ENCODE results near the gene JMJD1C.

JMJD1C gene

GRCh38 chr10:63206997-63207811 is 258.6 kb downstream of the JMJD1C start:
- no peak for DNase-seq

DNA sequence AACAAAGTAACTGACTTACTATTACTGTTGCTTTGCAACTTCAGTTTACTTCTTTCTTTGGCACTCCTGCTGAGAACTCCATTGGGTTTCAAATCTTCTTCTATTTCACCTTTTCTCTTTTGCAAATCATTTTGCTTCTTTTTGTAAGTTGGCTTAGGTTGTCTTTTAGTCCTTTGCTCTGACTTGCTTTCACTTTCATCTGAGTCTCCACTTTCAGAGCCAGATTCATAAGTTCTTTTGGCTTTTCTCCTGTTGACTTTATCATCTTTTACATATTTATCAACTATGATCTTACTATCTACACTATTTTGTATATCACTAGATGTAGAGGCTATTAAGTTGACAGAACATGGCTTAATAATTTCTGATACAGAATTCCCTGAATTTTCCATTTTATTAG is 259.2 kb downstream of the JMJD1C start:
- no peak for DNase-seq

DNA sequence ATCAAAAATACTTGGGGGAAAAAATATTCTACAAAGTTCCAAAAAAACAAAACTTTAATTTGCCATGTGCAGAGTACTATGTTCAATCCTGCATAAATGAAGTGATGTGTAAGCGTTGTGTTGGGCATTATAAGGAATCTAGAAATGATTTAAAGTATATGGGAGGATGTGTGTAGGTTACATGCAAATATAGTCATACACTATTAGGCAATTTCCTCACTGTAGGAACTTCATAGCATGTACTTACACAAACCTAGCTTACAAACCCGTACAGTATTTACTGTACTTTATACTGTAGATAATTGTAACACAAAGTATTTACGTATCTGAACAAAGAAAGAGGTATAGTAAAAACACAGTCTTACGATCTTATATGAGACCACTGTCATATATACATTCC is 260.4 kb downstream of the JMJD1C start:
- DNase-seq = no peak

DNA sequence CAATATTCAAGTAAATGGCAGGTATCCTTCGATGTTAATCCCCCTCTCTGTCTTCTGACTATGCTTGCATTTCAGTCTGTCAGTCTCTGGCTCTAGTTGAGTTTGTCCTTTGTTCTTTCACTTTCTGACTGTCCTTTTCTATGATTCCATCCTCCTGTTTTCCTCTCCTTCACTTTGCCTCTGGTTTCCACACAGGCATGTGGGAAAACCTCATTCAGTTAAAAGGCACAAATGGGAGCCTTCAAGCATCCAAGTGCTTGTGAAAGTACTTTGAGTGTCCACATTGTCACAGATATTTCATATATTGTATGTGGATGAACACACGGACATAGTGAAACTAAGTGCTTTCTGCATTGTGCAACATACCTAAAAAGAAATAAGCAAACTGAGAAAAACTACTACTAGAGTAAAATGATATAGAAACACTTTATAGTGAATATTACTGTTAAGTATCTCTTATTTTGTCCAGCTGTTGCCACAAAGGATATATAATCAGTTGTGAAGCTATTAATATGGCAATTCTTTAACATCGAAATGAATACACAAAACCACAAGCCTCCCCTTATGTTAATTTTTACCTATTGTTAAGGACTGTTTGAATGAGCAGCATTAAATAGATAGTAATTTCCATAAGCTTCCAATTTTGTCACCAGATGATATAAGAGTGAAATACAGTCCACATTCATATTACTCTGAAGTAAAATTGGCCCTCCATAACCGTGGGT is 260.9 kb downstream of the JMJD1C start:
- no peak for DNase-seq

DNA sequence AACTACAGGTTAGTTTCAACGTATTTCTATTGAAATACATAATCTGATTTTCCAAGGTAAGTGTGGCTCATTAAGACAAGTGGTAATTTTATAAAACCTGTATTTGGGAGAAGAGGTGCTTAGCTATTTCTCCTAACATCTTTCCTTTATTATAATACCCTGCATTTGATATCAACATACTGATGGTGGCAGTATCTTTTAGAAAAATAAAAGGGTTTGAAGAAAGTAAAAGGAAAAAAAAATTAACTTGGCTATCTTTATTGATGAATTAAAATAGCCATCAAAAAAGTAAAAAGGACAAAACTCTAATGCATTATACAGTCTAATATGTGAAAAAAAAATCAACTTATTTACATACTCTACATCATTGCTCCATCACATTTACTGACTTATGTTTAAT is 264.7 kb downstream of the JMJD1C start:
- no peak for DNase-seq

DNA sequence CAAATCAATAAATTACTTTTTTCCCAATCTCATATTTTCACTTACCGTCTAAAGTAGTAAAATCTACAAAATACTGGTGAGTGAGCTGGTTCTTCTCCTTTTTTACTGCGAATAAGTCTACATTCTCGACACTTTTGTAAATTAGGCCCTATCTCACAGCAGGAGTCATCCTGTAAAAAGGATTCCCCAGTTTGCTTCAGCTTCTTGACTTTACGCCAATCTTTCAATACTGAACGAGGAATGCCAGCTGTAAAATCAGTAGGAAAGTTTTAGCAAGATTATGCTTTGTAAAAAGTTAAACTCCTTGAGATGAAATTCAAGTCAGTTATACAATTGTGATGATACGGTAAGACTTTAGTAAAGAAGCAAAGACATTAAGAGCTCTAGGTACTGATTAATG is 265.3 kb downstream of the JMJD1C start:
- no peak for DNase-seq

- no peak for DNase-seq
Observed at GRCh38 chr10:63199716-63200115, 266.1 kb downstream of the JMJD1C start.

- DNase-seq = no peak
Observed at GRCh38 chr10:63197344-63198092, 268.3 kb downstream of the JMJD1C start.

- no peak for DNase-seq
Observed at GRCh38 chr10:63192826-63193225, 273.0 kb downstream of the JMJD1C start.

GRCh38 chr10:63175534-63175933 is 290.2 kb downstream of the JMJD1C start:
- DNase-seq = no peak

GRCh38 chr10:63173468-63174232 is 292.1 kb downstream of the JMJD1C start:
- no peak for DNase-seq

DNA sequence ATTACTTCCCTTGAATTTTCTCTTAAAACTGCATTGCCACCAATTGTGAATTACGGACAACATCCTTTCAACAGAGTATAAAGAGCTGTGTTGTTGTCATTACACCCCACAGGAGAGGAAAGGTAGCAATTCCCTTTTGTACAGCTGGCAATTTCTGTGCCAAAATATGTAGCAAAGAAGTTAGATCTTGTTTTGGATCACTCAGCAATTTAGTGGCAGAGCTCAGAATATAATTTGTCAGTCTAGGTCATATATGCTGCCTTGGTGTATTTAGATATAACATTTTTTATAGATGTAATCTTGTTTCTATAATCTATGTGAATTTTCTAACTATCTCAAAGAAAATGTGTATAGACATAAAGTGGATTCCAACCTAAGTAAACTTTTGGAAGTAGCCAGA is 293.9 kb downstream of the JMJD1C start:
- DNase-seq = no peak

DNA sequence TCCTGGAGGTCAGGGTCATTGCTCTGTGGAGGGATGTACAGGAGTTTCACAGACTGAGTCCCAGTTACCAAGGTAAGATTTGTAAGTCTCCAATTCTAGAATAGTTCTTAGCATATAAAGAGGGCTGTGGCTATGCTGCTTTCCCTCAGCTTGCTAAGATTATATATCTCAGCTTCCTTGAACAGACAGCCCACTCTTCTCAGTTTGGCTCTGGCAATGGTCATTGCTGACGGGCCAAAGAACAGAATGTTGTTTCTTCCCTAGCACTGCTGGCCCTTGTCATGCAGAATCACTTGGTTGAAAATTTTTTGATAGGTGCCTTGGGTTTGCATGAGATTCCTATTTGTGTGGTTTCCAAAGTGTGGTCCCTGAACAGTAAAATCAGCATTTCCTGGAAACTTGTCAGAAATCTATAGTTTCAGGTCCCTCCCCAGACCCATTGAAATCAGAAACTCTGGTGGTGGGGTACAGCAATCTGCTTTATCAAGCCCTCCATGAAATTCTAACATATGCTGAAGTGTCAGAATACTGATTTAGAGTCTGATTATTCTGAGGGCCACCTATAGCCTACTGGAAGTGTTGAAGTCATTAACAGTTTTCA is 294.4 kb downstream of the JMJD1C start:
- DNase-seq = no peak

DNA sequence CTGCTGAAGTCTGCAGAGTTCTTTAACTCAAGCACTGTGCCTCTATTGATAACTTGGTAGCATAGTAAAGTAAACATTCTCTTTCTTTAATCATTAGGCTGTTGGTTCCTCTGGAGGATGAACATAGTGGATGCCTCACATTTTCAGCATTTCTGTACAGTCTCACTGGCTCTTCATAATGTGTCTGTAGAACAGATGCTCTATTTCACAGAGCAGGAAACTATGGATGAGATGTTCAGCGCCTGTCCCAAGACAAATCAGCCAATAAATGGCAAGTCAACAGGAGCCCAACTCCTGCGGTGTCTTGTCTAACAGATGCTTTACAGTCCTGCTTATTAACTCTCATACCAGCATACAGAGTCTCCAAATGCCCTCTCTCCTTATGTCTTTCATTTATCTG is 296.2 kb downstream of the JMJD1C start:
- DNase-seq = no peak

GRCh38 chr10:63168821-63169462 is 296.8 kb downstream of the JMJD1C start:
- no peak for DNase-seq

DNA sequence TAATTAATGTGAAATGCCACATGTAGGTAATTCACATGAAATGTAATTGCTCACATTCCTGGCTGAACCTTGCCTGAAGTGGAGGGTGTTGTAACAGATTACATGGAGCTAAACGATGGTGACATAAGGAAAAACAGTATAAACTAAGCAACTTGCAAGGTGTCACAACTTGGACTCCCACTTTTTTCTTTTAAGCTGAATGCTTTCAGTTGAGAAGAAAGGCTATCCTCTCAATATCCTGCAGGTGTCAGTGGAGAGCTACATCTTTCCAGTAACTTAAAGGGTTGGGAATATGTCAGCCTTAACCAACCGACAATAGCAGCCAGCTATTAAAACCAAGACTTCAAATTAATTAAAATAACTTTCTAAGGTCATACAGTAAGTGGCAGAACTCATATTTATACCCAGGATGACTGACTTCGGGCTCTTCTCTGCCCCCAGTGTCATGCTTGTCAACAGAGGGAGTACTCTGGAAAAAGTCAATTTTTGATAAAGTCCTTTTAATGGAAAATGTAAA is 299.0 kb downstream of the JMJD1C start:
- no peak for DNase-seq

- no peak for DNase-seq
Observed at GRCh38 chr10:63165249-63165648, 300.5 kb downstream of the JMJD1C start.

GRCh38 chr10:63164166-63164623 is 301.6 kb downstream of the JMJD1C start:
- DNase-seq = no peak

DNA sequence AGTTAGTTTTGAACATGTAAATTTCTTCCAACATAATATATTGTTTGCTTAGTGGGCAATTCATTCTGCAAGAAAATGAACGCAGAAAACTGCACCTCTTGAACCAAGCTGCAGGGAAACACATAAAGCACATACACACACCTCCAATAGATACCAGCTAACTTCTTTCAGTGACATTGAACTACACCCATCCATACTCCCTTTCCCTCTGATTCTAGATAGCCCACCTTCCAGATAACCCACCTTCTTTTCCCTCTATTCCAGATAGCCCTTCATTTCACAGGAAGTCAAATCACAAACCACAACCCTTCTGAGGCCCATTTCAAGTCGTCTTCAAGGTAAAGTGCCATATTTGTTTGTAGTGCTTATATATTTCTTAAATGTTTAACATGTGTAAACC is 304.2 kb downstream of the JMJD1C start:
- no peak for DNase-seq

- peak in 1 of 2 experiments; percentile 6 for DNase-seq
Observed at GRCh38 chr10:63157845-63158624, 307.7 kb downstream of the JMJD1C start.

DNA sequence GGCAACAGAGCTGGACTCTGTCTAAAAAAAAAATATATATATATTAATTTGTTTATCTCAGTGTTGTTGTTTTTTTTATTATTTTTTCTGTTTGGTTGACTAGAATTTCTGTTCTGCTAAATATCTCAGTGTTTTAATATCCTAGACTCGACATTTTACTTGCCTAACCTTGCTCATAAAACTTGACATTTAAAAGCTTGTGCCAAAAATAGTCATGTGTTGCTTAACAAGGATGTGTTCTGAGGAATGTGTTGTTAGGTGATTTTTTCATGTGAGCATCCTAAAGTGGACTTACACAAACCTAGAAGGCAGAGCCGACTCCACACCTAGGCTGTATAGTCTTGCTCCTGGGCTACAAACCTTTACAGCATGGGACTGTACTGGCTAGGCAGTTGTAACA is 309.5 kb downstream of the JMJD1C start:
- no peak for DNase-seq

Measured in NCI-H187 (cell line).